BJ (cell line): ENCODE measurements around the gene PPIP5K2. TPM values are rescaled to one million over a fixed set of nuclear protein-coding genes. Genes with fewer than 3 reads are reported as not detected.

Experiments
- CTCF ChIA-PET: fragments of 350-600 bp; formaldehyde crosslinking; extraction: SDS; loops from one replicate; lab custom pipeline; 2021; ENCODE audit warnings: antibody characterized with exemption, inconsistent platforms; lab: Yijun Ruan, JAX
- POLR2A ChIA-PET: fragments of 300-600 bp; sonication (Branson Sonifier 250); formaldehyde crosslinking; extraction: SDS; loops from one replicate; lab custom pipeline; 2021; ENCODE audit warnings: antibody characterized with exemption; lab: Charles Lee
- DNase-seq: peaks from one replicate; pipeline ENCODE4 v3.0.0-alpha.2; 2011; ENCODE audit warnings: low read depth
- H3K27me3 ChIP-seq: 2 replicates; pipeline ENCODE4 v1.6.0; 2011; ENCODE audit warnings: low read length; ENCODE audit not compliant: control insufficient read depth, insufficient read depth
- H3K36me3 ChIP-seq: 2 replicates; pipeline ENCODE4 v1.5.1; 2011; ENCODE audit warnings: low read length; ENCODE audit not compliant: control insufficient read depth, insufficient read depth
- H3K4me3 ChIP-seq: 2 replicates; pipeline ENCODE4 v1.5.1; 2011; ENCODE audit warnings: low read depth, mild to moderate bottlenecking, control low read depth, low read length
- polyA plus RNA-seq: library from polyadenylated mRNA; depleted of rRNA; stranded (reverse); fragments of >200 nt; gene quantifications from 2 replicates; pipeline ENCODE4 v1.2.3, GENCODE V29; 2011
- TF ChIP-seq, protein P1 (sequence below): IDR thresholded peaks from 2 replicates; pipeline ENCODE4 v1.5.1; 2011; ENCODE audit warnings: low read depth, mild to moderate bottlenecking, control low read depth, inconsistent platforms, low read length, moderate library complexity; ENCODE audit not compliant: insufficient read depth

PPIP5K2 gene
- polyA plus RNA-seq, 1 experiment: 33.6 TPM

DNA sequence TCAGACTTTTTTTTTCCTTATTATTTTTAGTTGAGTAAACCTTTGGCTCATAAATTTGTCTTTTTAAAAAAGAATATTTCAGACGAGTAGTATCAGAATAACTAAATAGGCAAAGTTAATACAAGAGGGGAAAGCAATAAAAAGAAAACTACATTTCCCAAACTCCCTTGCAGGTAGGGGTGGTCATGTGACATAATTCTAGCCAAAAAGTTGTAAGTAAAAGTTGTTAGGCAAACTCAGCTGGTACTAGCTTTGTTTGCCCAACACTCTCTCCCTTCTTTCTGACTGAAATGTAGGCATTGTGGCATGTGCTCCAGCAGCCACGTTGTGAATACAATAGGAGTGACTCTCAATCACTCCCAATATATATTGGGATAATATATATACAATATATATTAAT is 21.1 kb upstream of the PPIP5K2 start:
- no peaks in the 10 kb centered on the region; the same call in 1 of the 2 replicates for H3K36me3 ChIP-seq
- H3K27me3 ChIP-seq: no peaks in the 10 kb centered on the region
- CTCF ChIA-PET: no interaction called here
- no peak for DNase-seq
- no peak overlapping the region for H3K4me3 ChIP-seq
- TF ChIP-seq, protein P1, sequence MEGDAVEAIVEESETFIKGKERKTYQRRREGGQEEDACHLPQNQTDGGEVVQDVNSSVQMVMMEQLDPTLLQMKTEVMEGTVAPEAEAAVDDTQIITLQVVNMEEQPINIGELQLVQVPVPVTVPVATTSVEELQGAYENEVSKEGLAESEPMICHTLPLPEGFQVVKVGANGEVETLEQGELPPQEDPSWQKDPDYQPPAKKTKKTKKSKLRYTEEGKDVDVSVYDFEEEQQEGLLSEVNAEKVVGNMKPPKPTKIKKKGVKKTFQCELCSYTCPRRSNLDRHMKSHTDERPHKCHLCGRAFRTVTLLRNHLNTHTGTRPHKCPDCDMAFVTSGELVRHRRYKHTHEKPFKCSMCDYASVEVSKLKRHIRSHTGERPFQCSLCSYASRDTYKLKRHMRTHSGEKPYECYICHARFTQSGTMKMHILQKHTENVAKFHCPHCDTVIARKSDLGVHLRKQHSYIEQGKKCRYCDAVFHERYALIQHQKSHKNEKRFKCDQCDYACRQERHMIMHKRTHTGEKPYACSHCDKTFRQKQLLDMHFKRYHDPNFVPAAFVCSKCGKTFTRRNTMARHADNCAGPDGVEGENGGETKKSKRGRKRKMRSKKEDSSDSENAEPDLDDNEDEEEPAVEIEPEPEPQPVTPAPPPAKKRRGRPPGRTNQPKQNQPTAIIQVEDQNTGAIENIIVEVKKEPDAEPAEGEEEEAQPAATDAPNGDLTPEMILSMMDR: no peak
- POLR2A ChIA-PET: no interaction called here

DNA sequence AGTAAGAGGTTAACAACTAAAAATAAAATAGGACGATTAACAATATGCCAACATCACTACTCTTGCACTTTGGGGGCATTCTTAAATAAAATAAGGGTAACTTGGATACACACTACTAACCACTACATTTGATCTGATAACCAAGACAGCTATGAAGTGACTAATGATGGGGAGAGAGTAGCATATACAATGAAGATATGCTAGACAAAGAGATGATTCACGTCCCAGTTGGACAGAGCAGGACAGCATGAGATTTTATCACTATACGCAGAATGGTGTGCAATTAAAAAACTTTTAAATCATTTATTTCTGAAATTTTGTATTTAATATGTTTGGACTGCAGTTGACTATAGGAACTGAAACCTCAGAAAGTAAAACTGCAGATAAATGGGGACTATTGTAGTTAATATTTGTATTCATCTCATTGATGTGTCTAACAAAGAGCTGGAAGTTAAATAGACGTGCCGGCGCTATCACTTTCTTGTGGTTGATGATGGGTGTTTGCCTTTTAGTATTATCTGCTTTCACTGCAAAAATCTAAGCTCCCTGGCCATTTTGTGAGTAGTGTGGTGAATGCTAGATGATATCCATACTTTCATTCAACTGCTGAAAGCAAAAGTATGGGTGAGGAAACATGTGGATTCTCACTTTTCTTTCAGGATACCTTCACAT is 18.9 kb upstream of the PPIP5K2 start:
- CTCF ChIA-PET: no interaction called here
- Histone ChIP-seq H3K27me3 (no peaks in the 10 kb centered on the region), H3K36me3 (no peaks in the 10 kb centered on the region; the same call in 1 of the 2 replicates), H3K4me3 (no peak overlapping the region)
- TF ChIP-seq, protein P1: no peak
- POLR2A ChIA-PET: no interaction called here
- no peak for DNase-seq

DNA sequence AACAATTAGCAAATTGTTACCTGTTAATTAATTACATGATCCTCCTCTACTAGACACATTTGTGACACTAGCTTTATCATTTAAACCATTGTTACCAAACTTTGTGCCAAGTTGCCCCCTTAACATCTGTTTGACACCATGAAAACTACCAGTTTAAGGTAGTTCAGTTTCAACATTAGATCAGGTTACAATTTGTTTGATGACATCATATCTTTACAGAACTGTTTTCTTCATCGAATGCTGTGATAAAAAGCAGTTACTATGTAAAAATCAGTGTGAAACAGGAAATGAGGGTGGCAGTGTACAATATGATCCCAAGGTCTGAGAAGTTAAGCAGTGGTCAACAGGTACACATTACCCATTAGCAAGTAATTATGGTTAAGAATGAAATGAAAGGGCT is 17.9 kb upstream of the PPIP5K2 start:
- ChIA-PET POLR2A (no interaction called here), CTCF (no interaction called here)
- TF ChIP-seq, protein P1: no peak
- no peaks in the 10 kb centered on the region; the same call in 1 of the 2 replicates for H3K36me3 ChIP-seq
- no peak overlapping the region for H3K4me3 ChIP-seq
- no peaks in the 10 kb centered on the region for H3K27me3 ChIP-seq
- DNase-seq: no peak

DNA sequence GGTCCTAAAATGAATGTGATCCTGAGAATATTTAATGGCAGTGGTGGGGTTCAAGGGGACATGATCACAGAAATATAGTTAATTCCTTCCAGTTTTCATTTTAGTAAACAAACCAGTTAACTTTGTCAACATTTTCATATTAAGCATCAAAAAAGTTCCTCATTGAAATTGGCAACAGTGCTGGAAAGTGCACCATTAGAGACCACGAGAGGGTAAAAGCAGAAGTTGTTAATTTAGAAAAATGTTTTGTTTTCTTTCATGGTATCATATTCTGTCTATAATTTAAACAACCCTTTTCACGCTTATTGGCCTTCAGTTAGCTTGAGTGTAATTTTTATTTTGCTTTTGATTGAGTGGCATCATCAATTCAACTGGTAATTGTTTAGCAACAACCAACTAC is 12.0 kb upstream of the PPIP5K2 start:
- H3K4me3 ChIP-seq: no peak overlapping the region
- H3K27me3 ChIP-seq: no peaks in the 10 kb centered on the region
- H3K36me3 ChIP-seq: no peaks in the 10 kb centered on the region; the same call in 1 of the 2 replicates
- TF ChIP-seq, protein P1: no peak
- CTCF ChIA-PET: no interaction called here
- POLR2A ChIA-PET: no interaction called here
- no peak for DNase-seq

DNA sequence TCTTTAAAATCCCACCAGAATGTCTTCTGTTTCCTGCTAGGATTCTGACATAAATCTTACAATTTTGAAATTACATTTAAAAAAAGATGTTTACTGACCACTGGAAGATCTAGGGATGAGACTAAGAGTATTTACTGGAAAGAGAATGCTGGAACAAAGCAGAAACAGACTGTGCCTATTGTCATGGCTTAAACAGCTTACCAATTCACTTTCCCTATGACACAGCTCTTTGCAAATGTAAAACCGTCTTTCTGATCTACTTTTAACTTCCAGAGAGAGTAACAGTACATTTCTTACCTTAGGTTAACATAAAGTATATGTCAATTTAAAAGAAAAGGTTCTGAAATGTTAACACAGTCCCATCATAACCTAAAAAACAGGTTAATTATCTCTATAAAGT is 10.8 kb upstream of the PPIP5K2 start:
- TF ChIP-seq, protein P1: no peak
- ChIA-PET CTCF (no interaction called here), POLR2A (no interaction called here)

More for the DNA sequence above, 10.8 kb upstream of the PPIP5K2 start:
- no peak for DNase-seq
- no peaks in the 10 kb centered on the region for H3K27me3 ChIP-seq
- H3K4me3 ChIP-seq: no peak overlapping the region
- no peaks in the 10 kb centered on the region for H3K36me3 ChIP-seq
